Left ventricle myocardium inferior (tissue), 1 donor: ENCODE results near the gene WFIKKN2. TPM values are rescaled to one million over a fixed set of nuclear protein-coding genes. Genes with fewer than 3 reads are reported as not detected.

Experiments used
- DNase-seq: peaks from one replicate; pipeline ENCODE4 v3.0.0-alpha.2; 2020
- H3K27ac ChIP-seq: fragments of 200-600 bp; replicated peaks from 2 replicates; pipeline ENCODE4 v1.8.0; 2021
- H3K27me3 ChIP-seq: fragments of 200-600 bp; 2 replicates; pipeline ENCODE4 v1.8.0; 2021; ENCODE audit warnings: low read depth
- H3K36me3 ChIP-seq: fragments of 200-600 bp; 2 replicates; pipeline ENCODE4 v1.8.0; 2021
- H3K4me1 ChIP-seq: fragments of 200-600 bp; 2 replicates; pipeline ENCODE4 v1.8.0; 2021
- H3K4me3 ChIP-seq: fragments of 200-600 bp; 2 replicates; pipeline ENCODE4 v1.8.0; 2021; ENCODE audit warnings: mild to moderate bottlenecking, moderate library complexity
- H3K9me3 ChIP-seq: fragments of 200-600 bp; replicated peaks from 2 replicates; pipeline ENCODE4 v1.8.0; 2021
- intact Hi-C: fragments of 100-400 bp; cut with micrococcal nuclease; formaldehyde crosslinking; loops from one replicate; pipeline ENCODE4 v1.11.0; 2022
- total RNA-seq: library from RNA; stranded (reverse); fragmentation: NEBNext Ultra II Directional; extraction: Animal tissue kit (Norgen Biotek cat#: 25700); gene quantifications from one replicate; pipeline ENCODE4 v1.2.1, GENCODE V29; 2021
- TF ChIP-seq, protein P1 (sequence below): fragments of 200-600 bp; IDR thresholded peaks from 2 replicates; pipeline ENCODE4 v1.8.0; 2021; ENCODE audit warnings: antibody characterized with exemption, mild to moderate bottlenecking, borderline replicate concordance
- donor health status: DM: no; HTN: yes; CAD: no; lungs with severe emphysema.

The WFIKKN2 gene
- total RNA-seq, 1 donor from 2014 or later, result 0.25 TPM

DNA sequence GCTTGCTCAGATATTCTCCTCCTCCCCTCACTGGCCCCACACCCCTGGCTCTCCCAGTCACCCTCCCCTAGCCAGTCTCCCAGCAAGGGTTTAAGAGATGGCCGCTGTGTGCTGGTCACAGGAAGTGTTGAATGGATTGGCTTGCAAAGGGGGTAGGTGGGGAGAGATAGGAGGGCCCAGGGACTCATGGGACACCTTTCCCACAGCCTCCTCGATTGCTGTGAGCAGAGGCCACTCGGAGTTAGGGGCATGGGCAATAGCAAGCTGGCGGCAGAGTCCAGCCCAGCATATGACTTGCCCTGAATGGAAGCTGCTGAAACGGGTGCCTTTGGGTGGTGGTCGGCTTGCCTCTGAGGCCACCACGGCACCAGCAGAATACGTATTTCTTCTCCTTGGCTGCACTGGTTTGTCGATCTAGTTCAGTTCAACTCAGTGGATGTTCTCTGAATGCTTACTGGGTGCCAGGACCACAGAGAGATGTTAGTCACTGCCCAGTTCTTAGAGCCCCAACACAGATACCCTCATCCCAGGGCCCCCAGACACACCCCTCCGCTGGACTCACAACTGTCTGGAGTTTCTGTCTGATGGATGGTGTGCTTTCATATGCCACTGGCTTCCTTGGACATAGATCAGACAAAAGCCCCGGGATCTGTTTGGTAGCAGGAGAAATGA lies 6.0 kb downstream of the WFIKKN2 start:
- Histone ChIP-seq H3K36me3 (no peaks in the 10 kb centered on the region), H3K27me3 (no peaks in the 10 kb centered on the region), H3K4me1 (peaks cover 22% of the 10 kb centered on the region), H3K4me3 (no peak overlapping the region), H3K27ac (no peak overlapping the region), H3K9me3 (no peaks in the 10 kb centered on the region)
- no peak for DNase-seq
- intact Hi-C loops, result loop anchor here (10.0 kb wide), 1 partner anchor 297 kb away; the partner anchor contains the start of gene SPATA20
- TF ChIP-seq, protein P1, sequence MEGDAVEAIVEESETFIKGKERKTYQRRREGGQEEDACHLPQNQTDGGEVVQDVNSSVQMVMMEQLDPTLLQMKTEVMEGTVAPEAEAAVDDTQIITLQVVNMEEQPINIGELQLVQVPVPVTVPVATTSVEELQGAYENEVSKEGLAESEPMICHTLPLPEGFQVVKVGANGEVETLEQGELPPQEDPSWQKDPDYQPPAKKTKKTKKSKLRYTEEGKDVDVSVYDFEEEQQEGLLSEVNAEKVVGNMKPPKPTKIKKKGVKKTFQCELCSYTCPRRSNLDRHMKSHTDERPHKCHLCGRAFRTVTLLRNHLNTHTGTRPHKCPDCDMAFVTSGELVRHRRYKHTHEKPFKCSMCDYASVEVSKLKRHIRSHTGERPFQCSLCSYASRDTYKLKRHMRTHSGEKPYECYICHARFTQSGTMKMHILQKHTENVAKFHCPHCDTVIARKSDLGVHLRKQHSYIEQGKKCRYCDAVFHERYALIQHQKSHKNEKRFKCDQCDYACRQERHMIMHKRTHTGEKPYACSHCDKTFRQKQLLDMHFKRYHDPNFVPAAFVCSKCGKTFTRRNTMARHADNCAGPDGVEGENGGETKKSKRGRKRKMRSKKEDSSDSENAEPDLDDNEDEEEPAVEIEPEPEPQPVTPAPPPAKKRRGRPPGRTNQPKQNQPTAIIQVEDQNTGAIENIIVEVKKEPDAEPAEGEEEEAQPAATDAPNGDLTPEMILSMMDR, result no peak

DNA sequence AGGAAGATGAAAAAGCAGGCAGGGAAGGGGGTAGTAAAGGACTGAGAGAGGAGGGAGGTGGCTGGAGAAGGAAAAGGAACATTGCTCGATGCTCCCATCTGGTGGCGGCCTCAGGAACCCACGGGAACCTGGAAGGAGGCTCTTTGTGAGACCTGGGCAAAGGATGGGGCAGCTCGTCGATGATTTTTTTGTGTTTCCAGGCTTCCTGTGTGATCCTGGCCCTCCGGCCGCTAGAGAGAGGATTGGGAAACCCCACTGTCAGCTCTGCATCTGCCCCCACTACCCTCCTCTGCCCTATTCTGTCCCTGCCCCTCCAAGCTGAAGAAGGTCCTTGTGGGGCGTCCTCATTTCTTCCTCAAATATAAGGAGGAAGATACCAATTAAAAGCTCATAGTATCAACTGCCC lies 6.6 kb downstream of the WFIKKN2 start:
- peaks cover 22% of the 10 kb centered on the region for H3K4me1 ChIP-seq
- no peaks in the 10 kb centered on the region for H3K27me3 ChIP-seq
- intact Hi-C loops, result loop anchor here (2.0 to 10.0 kb wide), 2 partner anchors 57 to 297 kb away; partner anchors contain the start of gene SPATA20
- DNase-seq, result peak; percentile 61
- no peak overlapping the region for H3K27ac ChIP-seq
- H3K4me3 ChIP-seq, result no peak overlapping the region
- H3K36me3 ChIP-seq, result no peaks in the 10 kb centered on the region
- H3K9me3 ChIP-seq, result no peaks in the 10 kb centered on the region
- TF ChIP-seq, protein P1, result peak; percentile 85

DNA sequence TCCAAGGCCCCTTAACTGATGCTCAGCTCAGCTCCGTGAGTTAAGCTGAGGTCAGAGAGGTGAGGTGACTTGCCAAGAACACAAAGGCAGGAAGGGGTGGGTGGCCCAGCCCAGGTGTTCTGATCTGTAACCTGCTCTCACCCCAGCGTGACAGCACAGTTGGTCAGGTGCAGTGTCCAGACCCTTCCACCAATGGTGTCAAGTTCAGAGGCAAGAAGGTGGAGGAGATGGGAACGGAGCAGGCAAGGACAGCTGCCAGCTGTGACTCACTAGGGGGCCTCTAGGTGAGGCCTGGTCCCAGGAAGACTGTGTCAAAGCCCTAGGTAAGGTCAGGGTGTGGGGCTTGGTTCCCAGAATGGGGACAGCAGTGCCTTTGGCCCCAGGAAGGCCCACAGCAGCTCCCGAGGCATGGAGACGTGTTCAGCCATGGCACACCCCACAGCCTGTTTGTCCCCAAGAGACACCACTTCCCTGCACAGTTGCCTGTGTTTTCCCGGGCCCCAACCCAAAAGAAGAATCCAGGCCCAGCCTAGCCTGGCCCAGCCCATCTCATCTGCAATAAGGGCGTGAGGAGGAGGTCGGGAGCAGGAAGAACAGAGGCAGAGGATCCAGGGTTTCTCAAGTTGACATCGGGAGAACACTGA lies 7.2 kb downstream of the WFIKKN2 start:
- TF ChIP-seq, protein P1, result no peak
- Histone ChIP-seq H3K27me3 (no peaks in the 10 kb centered on the region), H3K4me1 (peaks cover 20% of the 10 kb centered on the region), H3K36me3 (no peaks in the 10 kb centered on the region), H3K9me3 (no peaks in the 10 kb centered on the region), H3K4me3 (no peak overlapping the region), H3K27ac (no peak overlapping the region)
- intact Hi-C loops, result loop anchor here (2.0 to 10.0 kb wide), 2 partner anchors 58 to 298 kb away; partner anchors contain the start of gene SPATA20
- DNase-seq, result no peak

DNA sequence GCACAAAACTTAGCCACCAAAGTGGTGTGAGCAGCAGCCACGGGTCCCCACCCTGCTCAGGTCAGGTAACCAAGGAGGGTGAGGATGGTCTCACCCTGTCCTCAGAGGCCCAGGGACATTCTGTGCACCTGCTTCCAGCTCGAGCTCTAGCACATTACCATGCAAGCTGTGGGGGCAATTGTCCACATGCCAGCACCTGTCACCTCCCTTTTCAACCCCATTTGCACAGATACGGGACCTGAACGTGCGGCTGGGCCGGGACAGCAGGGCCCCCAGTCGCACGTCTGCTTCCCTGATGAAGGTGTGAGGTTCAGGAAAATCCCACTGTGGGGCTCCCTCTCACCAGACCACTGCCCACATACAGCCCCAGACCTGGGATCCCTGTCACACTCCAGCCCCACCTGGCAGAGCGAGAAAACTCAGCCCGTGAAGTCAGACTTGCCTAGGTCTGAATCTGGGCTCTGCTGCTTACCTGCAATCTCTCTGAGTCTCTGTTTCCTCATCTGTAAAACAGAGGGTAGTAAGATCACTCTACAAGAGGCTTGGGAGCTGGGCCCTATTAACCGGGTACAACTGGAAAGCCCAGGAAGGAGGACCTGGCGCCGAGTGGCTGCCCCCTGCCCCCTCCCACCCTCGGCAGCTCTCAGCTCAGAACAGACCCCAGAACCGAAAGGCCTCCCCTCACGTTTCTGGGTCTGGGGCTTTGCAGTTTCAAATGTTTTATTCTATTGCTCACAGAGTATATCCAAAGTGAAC lies 7.9 kb downstream of the WFIKKN2 start:
- TF ChIP-seq, protein P1, result no peak
- H3K36me3 ChIP-seq, result no peaks in the 10 kb centered on the region
- no peak for DNase-seq
- peaks cover 25% of the 10 kb centered on the region for H3K4me1 ChIP-seq
- no peak overlapping the region for H3K27ac ChIP-seq
- H3K27me3 ChIP-seq, result no peaks in the 10 kb centered on the region
- no peak overlapping the region for H3K4me3 ChIP-seq
- H3K9me3 ChIP-seq, result no peaks in the 10 kb centered on the region
- intact Hi-C loops, result loop anchor here (2.0 to 10.0 kb wide), 2 partner anchors 59 to 299 kb away; partner anchors contain the start of gene SPATA20

DNA sequence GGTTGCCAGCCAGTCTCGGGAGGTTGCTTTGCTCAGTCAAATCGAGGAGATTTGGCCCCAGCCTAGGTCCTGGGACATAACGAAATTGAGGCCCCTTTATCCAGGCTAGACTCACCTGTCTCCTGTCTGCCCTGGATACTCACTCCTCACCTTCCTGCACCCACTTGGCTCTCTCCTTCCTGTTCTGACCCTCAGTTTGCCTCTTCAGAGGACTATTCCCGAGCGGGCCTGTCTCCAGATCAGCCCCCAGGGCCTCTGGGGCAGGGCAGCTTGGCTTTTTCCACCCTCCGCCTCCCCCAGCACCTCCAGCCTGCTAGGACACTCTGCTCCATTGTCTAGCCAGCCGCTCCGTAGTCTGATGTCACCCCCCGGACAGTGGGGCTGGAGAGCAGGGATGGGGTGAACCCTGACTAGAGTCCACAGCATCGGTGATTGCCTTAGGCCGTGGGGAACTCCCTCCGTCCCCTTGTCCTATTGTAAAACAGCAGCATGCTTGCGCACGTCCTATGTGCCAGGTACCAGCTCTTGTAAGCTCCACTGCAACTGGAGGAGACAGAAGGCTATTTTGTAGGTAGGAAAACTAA lies 8.8 kb downstream of the WFIKKN2 start:
- Histone ChIP-seq H3K4me3 (no peak overlapping the region), H3K27ac (peak overlapping the region; percentile 84), H3K9me3 (no peaks in the 10 kb centered on the region), H3K36me3 (no peaks in the 10 kb centered on the region), H3K27me3 (no peaks in the 10 kb centered on the region), H3K4me1 (peaks cover 25% of the 10 kb centered on the region)
- DNase-seq, result no peak
- intact Hi-C loops, result loop anchor here (10.0 kb wide), 1 partner anchor 299 kb away; the partner anchor contains the start of gene SPATA20
- TF ChIP-seq, protein P1, result no peak
